Measurements from ENCODE around the gene ZNF219.

DNA sequence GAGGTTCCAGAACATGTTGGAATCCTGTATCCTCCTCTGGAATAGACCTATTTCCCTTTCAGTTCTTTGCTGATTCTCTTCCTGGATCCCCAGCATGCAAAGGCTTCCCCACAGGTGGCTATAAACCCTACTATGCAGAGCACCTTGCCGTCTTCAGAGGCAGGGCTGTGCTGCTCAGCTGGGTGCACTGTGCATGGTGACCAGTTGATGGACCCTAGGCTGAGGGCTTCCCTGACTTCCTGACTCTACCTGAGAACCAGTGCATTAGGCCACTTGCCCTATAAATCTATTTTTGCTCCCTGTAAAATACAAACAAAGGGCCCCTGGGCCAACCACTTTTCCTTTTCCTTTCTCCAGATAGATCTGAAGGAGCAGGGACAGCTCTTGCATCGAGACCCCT, 14.1 kb downstream of the ZNF219 start:
- TF ChIP-seq, protein P1, sequence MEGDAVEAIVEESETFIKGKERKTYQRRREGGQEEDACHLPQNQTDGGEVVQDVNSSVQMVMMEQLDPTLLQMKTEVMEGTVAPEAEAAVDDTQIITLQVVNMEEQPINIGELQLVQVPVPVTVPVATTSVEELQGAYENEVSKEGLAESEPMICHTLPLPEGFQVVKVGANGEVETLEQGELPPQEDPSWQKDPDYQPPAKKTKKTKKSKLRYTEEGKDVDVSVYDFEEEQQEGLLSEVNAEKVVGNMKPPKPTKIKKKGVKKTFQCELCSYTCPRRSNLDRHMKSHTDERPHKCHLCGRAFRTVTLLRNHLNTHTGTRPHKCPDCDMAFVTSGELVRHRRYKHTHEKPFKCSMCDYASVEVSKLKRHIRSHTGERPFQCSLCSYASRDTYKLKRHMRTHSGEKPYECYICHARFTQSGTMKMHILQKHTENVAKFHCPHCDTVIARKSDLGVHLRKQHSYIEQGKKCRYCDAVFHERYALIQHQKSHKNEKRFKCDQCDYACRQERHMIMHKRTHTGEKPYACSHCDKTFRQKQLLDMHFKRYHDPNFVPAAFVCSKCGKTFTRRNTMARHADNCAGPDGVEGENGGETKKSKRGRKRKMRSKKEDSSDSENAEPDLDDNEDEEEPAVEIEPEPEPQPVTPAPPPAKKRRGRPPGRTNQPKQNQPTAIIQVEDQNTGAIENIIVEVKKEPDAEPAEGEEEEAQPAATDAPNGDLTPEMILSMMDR (IDR thresholded peaks at IDR 0.05), result no peak
- no peak for TF ChIP-seq EZH2 (IDR thresholded peaks at IDR 0.05; ENCODE audit: borderline replicate concordance, insufficient read depth, low read depth, low read length, poor library complexity, severe bottlenecking)
